B cell (primary cell): Measurements from ENCODE around the gene TUBGCP2.

Experiments used
- EZH2 ChIP-seq: IDR thresholded peaks from 2 replicates; pipeline ENCODE4 v1.6.1; 2012; ENCODE audit warnings: borderline replicate concordance, low read depth, mild to moderate bottlenecking, moderate library complexity, low read length; ENCODE audit not compliant: insufficient read depth, poor library complexity, severe bottlenecking
- TF ChIP-seq, protein P1 (sequence below): fragments of 200-600 bp; IDR thresholded peaks from one replicate; pipeline ENCODE4 v1.8.0; 2022; ENCODE audit warnings: antibody characterized with exemption, mild to moderate bottlenecking

DNA sequence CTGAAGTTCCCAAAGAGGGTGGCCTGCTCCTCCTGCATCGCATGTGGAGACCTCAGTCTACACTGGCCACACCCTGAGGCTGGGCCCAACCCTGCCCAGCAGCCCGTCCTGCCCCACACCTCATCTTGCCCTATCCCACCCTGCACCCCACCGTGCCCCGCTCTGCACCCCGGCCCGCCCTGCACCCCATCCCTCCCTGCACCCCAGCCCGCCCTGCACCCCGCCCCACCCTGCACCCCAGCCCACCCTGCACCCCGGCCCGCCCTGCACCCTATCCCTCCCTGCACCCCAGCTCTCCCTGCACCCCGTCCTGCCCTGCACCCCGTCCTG is 56.5 kb downstream of the TUBGCP2 start:
- TF ChIP-seq, protein P1, sequence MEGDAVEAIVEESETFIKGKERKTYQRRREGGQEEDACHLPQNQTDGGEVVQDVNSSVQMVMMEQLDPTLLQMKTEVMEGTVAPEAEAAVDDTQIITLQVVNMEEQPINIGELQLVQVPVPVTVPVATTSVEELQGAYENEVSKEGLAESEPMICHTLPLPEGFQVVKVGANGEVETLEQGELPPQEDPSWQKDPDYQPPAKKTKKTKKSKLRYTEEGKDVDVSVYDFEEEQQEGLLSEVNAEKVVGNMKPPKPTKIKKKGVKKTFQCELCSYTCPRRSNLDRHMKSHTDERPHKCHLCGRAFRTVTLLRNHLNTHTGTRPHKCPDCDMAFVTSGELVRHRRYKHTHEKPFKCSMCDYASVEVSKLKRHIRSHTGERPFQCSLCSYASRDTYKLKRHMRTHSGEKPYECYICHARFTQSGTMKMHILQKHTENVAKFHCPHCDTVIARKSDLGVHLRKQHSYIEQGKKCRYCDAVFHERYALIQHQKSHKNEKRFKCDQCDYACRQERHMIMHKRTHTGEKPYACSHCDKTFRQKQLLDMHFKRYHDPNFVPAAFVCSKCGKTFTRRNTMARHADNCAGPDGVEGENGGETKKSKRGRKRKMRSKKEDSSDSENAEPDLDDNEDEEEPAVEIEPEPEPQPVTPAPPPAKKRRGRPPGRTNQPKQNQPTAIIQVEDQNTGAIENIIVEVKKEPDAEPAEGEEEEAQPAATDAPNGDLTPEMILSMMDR: no peak
- TF ChIP-seq EZH2: no peak
